GM12865 (cell line): ENCODE measurements around the gene ENG.

ENCODE experiments used
- DNase-seq: peaks from one replicate; pipeline ENCODE4 v3.0.0; 2010; ENCODE audit warnings: low read depth
- H3K4me3 ChIP-seq: 2 replicates; pipeline ENCODE4 v1.5.1; 2011; ENCODE audit warnings: mild to moderate bottlenecking, low read depth, low read length, control low read depth
- TF ChIP-seq, protein P1 (sequence below): IDR thresholded peaks from 2 replicates; pipeline ENCODE4 v1.5.1; 2011; ENCODE audit warnings: low read length, control low read depth, low read depth, inconsistent platforms; ENCODE audit not compliant: insufficient read depth; ENCODE audit errors: missing control alignments

The ENG gene

DNA sequence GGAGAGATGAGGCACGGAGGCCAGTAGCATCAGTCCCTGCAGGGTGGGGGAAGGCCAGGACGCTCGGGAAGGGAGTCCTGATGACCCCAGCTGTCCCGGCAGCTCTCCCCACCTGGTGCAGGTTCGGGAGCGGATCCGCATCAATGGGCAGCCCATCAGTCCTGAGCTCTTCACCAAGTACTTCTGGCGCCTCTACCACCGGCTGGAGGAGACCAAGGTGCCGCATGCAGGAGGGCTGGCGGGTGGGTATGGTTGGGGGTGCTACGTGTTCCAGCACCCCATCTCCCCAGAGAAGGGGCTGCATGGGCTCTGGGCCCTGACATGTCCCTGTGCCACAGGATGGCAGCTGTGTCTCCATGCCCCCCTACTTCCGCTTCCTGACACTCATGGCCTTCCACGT, 47.6 kb downstream of the ENG start:
- no peak overlapping the region for H3K4me3 ChIP-seq
- TF ChIP-seq, protein P1, sequence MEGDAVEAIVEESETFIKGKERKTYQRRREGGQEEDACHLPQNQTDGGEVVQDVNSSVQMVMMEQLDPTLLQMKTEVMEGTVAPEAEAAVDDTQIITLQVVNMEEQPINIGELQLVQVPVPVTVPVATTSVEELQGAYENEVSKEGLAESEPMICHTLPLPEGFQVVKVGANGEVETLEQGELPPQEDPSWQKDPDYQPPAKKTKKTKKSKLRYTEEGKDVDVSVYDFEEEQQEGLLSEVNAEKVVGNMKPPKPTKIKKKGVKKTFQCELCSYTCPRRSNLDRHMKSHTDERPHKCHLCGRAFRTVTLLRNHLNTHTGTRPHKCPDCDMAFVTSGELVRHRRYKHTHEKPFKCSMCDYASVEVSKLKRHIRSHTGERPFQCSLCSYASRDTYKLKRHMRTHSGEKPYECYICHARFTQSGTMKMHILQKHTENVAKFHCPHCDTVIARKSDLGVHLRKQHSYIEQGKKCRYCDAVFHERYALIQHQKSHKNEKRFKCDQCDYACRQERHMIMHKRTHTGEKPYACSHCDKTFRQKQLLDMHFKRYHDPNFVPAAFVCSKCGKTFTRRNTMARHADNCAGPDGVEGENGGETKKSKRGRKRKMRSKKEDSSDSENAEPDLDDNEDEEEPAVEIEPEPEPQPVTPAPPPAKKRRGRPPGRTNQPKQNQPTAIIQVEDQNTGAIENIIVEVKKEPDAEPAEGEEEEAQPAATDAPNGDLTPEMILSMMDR: no peak

DNA sequence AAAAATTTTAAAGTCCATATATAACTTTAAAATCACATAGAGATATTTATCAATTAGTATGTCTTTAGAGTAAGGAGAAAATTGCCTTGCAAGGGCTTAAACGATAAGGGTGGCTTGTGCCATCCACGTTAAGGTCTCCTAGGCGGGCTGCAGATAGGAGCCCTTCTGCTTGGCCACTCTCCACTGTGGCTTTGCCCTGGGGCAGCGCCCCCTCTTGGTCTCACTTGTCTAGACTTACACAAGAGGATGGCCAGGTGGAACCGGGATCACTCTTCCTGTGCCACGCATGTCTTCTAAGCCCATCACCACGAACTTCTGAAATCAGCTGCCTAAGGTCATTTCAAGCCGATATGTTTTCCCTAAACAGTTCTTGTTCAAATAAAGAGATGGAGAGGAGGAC, 48.8 kb downstream of the ENG start:
- peak; percentile 57 for DNase-seq
- TF ChIP-seq, protein P1: peak; percentile 48
- H3K4me3 ChIP-seq: no peak overlapping the region

More for the DNA sequence above, 47.6 kb downstream of the ENG start:
- DNase-seq: no peak

- DNase-seq: no peak
- TF ChIP-seq, protein P1: no peak
- peak overlapping the region; percentile 97 for H3K4me3 ChIP-seq
Observed at GRCh38 chr9:127803507-127804352, 50.7 kb downstream of the ENG start.

GRCh38 chr9:127802576-127803443, 51.6 kb downstream of the ENG start, which contains the start of gene FPGS:
Gene FPGS, plus strand, starts transcription at chr9:127802882. Its CDS starts 43 bp downstream, at chr9:127802925.
- peak within 1 kb of the TSS; percentile 97 for H3K4me3 ChIP-seq
- TF ChIP-seq, protein P1: no peak
- peak; percentile 92 for DNase-seq

DNA sequence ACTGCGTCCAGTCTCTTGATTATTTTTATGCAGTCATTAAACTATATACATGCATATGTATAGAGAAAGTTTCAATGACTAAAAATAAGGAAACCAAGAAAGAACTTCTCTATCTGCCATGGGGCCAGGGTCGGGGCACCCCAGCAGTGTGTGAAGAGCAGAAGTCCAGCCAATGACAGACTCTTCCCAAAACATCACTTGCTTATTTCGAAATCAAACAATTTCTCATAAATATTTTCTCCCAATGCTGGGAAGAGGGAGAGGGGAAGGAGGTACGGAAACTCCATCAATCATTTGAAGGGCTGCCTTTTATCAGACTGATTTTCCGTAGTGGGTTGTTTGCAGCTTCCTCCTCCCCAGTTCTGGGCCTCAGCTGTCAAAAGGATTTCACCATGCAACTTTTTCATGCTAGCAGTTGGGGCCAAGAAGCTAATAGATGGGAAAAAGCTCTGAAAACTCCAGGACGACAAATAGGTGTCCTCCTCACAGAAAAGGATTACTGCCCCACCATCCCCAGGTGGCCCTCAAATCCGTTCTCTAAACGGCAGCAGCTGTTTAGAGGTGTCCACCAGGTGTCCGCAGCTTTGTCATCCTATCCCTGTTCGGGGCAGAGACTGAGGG, 52.4 kb downstream of the ENG start:
- peak overlapping the region; percentile 62 for H3K4me3 ChIP-seq
- no peak for DNase-seq
- TF ChIP-seq, protein P1: peak; percentile 22

GRCh38 chr9:127796852-127797370, 57.5 kb downstream of the ENG start:
- TF ChIP-seq, protein P1: no peak
- no peak for DNase-seq
- H3K4me3 ChIP-seq: no peak overlapping the region
